GM18526 (cell line): Measurements from ENCODE around the gene PRKCA.

Experiments
- POLR2A ChIP-seq: IDR thresholded peaks from 3 replicates; pipeline ENCODE4 v1.6.1; 2011; ENCODE audit not compliant: insufficient read length; ENCODE audit errors: extremely low read depth

The PRKCA gene

DNA sequence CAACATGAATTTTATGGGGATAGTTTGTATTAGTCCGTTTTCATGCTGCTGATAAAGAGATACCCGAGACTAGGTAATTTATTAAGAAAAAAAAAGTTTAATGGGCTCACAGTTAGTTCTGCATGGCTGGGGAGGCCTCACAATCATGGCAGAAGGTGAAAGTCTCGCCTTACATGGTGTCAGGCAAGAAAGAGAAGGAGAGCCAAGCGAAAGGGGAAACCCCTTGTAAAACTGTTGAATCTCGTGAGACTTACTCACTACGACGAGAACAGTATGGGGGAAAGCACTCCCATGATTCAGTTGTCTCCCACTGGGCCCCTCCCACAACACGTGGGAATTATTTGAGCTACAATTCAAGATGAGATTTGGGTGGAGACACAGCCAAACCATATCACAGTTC is 181.5 kb downstream of the PRKCA start:
- TF ChIP-seq POLR2A: no peak

DNA sequence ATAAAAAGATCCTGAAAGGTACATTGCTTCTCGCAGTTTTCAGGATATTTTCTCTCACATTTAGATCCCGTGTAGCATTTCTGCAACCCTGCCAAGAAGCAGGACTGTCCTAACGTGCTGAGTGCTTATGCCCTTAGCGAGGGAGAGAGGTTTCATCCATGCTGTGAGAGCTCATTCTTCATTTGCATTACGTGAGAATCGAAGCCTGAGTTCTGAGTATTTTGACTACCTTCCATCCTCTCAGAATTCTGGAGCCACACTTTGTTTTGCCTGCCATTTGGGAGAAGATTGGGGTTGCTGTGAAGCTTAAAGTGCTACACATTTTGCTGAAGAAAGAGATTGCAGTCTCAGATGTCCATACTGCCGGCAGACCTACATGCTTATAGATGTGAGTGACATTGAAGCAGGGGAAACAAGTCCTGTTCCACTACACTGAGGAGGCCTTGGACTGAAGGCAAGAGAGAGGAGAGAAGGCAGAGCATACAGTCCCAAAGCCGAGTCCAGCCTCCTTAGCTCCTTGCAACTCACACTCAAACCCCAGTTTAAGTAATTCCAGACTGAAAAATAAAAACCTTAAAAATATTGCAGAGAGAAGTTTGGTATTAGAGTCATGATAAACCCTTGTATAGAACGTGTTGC is 183.0 kb downstream of the PRKCA start:
- no peak for TF ChIP-seq POLR2A

DNA sequence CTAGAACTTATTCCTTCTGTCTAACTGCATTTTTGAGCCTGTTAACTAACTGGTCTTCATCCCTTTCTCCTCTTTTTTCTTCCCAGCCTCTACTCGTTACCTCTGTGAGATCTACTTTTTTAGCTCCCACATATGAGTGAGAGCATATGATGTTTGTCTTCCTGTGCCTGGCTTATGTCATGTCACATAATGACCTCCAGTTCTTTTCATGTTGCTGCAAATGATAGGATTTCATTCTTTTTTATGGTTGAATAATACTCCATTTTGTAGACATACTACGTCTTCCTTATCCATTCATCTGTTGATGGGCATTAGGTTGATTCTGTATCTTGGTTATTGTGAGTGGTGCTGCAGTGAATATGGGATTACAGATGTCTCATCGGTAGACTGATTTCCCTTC is 184.7 kb downstream of the PRKCA start:
- no peak for TF ChIP-seq POLR2A

DNA sequence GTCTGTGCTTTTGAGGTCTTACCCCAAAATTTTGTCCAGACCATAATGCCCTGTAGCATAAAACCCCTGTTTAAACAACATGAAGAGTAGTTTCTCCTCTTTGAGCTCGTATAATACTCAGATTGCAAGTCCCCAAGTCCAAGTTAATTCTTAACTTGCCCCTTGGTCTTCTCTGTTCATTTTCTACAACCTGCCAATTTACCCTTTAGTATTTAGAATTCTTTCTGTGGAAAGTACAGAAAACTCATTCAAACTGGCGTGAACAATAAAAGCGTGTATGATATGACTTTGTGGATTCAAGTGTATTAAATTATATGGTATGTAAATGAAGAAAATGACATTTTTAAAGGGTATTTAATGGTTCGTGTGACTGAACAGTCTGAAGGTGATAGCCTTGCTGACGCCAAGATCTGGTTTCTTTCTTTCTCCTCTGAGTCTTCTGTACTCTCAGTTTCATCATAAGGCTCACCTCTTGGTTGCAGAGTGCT is 185.6 kb downstream of the PRKCA start:
- no peak for TF ChIP-seq POLR2A

DNA sequence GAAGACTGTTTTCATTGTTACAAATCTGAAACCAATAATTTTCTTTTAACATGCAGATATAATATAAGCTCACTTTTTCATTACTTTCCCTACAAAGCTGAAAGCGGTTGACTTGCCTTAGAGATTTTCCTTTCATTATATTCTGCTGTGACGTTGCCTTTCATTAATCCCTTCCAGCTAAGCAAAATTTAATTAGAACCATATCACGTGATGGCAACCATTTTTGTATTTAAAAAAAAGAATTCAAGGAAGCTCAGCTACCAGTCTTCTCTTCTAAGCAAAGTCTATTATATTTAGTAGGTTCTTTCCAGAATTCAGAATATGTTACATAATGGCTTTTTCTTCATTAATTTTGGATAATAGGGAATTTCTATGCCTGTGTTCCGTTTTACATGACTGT is 186.5 kb downstream of the PRKCA start:
- TF ChIP-seq POLR2A: no peak

- no peak for TF ChIP-seq POLR2A
Observed at GRCh38 chr17:66491213-66491612, 188.8 kb downstream of the PRKCA start.

DNA sequence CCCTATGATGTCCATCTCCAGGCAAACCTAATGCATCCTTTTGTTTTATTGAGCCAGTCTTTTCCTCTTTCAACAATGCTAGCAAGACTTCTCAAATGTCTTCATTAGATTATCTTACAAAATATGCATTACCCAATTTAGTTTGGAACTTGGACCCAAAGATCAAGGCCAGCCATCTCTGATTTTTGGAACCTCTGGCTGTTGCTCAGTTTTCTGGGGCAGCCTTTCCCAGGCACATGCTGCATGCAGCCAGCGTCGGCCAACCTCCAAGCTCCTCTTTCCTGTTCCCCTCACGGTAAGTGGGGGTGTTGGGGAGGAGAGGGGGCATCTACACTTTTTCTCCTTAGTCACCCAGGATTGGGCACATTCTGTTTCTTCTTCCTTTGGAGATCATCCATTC is 189.3 kb downstream of the PRKCA start:
- no peak for TF ChIP-seq POLR2A

DNA sequence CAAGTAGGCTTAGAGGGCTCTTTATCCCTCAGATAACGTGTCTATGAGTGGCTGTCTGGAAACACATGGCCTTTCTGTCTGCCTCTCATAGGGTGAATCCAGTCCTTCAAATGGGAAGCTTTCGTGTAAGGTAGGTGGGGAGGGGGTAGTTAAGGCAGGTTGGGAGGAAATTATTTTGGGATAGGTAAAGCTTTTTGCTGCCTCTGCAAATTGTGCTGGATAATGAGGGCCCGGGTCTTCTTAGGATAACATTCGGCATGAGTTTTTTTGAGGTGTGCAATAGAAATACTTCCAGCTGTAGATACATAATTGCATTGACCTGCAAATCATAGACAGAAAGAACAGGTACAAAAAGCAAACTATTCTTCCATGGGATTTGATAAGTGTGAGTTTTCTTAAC is 189.7 kb downstream of the PRKCA start:
- TF ChIP-seq POLR2A: no peak

- TF ChIP-seq POLR2A: no peak
Observed at GRCh38 chr17:66492561-66493005, 190.2 kb downstream of the PRKCA start.

GRCh38 chr17:66493283-66494019 is 191.0 kb downstream of the PRKCA start:
- TF ChIP-seq POLR2A: no peak

DNA sequence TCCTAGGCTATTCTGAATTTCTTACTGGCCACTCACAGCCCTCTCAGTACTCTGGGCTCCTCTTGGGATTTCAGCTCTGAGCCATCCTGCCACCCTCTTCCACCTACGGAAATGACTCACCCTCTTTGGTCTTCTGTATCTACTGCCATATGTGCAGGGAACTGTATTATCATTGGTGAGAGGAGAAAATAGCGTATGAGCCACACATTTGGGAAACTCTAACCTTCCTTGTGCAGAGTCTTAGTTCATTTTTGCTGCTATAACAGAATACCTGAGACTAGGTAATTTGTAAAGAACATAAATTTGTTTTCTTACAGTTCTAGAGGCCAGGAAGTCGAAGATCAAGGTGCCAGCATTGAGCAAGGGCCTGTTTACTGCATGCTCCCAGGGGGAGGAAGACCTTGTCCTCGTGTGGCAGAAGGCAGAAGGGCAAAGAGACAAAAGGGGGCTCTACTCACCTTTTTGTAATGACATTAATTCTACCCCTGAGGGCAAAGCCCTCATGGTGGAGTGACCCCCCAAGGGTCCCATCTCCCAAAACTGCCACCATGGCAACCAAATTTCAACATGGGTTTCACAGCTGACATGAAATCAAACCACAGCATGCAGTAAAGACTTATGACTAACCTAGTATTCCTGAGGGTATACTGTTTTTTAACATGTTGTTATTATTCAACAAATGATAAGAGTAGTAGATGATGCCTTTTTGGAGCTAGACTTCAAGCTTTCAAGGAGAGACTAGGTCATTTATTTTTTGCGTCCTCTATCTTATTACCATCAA is 191.8 kb downstream of the PRKCA start:
- TF ChIP-seq POLR2A: no peak

GRCh38 chr17:66495035-66495434 is 192.6 kb downstream of the PRKCA start:
- TF ChIP-seq POLR2A: no peak

- TF ChIP-seq POLR2A: no peak
Observed at GRCh38 chr17:66496306-66496705, 193.9 kb downstream of the PRKCA start.

DNA sequence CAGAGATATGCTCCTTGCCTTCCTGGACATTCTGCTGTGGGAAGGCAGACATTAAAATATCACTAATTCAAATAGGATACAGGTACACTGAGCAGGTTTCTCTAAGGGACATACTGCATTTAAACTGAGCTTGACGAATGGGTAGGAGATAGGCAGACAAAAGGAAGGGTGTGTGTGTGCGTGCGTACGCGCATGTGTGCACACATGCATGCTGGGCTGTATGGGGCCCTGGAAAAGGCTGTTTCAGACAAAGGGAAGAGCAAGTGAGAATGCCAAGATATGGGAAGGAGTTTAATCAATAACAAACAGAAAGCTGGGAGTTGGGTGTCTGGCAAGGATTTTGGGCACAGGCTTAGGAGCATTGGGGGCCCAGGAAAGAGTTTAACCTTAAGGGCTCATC is 196.2 kb downstream of the PRKCA start:
- no peak for TF ChIP-seq POLR2A

DNA sequence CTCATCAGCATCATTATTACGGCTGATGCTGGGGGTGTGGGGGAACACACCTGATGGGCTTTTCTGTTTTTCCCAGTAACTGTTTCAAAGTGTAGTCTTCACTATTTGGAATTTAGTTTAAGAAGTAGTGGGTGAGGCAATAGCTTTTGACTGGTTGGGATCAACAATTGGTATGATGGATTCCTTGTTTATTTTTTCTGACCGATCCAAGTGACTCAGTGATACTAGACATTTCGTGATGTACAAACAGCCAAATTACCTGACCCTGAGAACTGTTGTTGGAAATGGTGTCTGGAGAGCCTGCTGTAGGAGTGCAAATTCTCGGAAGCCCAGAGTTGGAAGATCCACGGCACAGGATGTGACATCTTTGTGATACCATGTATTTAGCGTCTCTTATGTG is 204.2 kb downstream of the PRKCA start:
- TF ChIP-seq POLR2A: no peak
